ENCODE measurements around the gene SRCAP.

DNA sequence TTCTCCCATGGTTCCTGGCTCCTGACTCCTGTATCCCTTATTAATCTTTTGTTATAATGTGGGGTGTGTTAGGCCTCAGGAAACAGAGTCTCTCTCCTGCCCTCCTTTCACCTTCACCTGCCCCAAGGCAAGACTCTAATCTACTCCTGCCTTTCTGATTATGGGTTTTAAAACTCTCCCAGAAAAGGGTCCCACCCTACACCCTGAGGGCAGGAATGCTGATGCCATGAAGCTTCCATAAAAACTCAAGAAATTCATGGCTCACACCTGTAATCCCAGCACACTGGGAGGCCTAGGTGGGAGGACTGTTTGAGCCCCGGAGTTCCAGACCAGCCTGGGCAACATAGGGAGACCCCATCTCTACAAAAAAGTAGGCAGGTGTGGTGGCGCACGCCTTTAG lies 18.6 kb upstream of the SRCAP start:
- TF ChIP-seq, protein P1, sequence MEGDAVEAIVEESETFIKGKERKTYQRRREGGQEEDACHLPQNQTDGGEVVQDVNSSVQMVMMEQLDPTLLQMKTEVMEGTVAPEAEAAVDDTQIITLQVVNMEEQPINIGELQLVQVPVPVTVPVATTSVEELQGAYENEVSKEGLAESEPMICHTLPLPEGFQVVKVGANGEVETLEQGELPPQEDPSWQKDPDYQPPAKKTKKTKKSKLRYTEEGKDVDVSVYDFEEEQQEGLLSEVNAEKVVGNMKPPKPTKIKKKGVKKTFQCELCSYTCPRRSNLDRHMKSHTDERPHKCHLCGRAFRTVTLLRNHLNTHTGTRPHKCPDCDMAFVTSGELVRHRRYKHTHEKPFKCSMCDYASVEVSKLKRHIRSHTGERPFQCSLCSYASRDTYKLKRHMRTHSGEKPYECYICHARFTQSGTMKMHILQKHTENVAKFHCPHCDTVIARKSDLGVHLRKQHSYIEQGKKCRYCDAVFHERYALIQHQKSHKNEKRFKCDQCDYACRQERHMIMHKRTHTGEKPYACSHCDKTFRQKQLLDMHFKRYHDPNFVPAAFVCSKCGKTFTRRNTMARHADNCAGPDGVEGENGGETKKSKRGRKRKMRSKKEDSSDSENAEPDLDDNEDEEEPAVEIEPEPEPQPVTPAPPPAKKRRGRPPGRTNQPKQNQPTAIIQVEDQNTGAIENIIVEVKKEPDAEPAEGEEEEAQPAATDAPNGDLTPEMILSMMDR (conservative IDR thresholded peaks at IDR 0.05), result no peak
- no peak for TF ChIP-seq EZH2 (IDR thresholded peaks at IDR 0.05; ENCODE audit: low read depth)

Data from PC-9 (cell line).